LNCAP (cell line): ENCODE measurements around the gene SIPA1L2.

Experiments
- TF ChIP-seq, protein P1 (sequence below): fragments of 450-650 bp; IDR thresholded peaks from 2 replicates; pipeline ENCODE4 v1.5.1; 2017; ENCODE audit warnings: mild to moderate bottlenecking

SIPA1L2 gene

DNA sequence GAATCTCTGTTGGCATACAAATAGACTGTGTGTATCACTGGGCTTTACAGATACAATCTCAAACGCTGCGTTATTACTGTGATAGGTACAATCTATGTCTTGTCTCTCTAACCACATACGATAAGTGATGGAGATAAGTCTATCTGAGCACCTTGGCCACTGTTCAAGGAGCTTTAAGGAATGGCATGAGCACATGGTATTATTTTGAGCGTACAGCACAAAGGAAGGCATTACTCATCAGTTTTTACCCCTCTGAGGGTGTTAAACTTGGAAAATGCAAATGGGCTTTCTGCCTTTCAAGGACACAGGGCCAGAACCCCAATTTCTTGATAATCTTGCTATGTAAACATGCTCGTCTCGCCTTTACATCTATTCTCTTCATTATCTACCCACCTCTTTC, 11.6 kb upstream of the SIPA1L2 start:
- TF ChIP-seq, protein P1, sequence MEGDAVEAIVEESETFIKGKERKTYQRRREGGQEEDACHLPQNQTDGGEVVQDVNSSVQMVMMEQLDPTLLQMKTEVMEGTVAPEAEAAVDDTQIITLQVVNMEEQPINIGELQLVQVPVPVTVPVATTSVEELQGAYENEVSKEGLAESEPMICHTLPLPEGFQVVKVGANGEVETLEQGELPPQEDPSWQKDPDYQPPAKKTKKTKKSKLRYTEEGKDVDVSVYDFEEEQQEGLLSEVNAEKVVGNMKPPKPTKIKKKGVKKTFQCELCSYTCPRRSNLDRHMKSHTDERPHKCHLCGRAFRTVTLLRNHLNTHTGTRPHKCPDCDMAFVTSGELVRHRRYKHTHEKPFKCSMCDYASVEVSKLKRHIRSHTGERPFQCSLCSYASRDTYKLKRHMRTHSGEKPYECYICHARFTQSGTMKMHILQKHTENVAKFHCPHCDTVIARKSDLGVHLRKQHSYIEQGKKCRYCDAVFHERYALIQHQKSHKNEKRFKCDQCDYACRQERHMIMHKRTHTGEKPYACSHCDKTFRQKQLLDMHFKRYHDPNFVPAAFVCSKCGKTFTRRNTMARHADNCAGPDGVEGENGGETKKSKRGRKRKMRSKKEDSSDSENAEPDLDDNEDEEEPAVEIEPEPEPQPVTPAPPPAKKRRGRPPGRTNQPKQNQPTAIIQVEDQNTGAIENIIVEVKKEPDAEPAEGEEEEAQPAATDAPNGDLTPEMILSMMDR: no peak

DNA sequence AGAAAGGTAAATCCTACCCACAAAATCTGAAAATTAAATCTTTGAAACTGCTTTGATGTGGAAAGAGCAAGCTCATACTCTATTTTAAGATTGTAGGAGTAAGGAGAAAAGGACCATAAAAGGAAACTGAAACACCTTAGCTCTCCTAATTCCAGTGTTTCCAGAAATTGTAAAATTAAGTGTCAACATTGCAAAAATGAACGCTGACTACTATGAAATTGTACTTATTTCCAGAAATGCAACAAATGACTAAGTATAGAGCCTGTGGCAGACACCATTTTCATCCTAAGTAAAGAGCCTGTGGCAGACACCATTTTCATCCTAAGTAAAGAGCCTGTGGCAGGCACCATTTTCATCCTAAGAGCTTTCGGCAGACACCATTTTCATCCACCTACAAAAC, 6.9 kb upstream of the SIPA1L2 start:
- TF ChIP-seq, protein P1: no peak

DNA sequence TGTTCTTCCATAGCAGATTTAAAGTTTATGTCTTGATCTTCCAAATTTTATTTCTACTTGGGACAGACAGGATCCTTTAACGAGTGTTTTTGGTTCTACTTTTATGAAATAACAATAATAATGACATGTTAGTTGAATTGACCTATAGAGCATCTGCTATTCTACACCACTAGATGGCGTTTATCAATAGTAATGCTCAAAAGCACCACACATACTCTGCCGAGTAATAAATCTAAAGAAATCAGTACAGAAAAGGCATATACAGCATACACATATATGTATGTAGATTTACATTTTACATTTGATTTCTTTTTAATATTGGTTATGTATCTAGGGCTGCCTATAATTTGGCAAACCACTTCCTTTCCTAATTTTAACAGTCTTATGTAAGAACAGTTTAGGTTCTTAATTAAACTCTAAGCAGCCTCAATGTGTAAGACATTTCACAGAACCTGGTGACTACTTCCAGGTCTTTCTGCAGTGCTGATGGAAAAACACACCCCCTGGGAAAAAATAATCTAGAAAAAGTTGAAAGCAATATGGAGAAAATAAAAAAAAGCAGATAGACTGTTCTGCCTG, 5.9 kb upstream of the SIPA1L2 start:
- TF ChIP-seq, protein P1: peak; percentile 91

DNA sequence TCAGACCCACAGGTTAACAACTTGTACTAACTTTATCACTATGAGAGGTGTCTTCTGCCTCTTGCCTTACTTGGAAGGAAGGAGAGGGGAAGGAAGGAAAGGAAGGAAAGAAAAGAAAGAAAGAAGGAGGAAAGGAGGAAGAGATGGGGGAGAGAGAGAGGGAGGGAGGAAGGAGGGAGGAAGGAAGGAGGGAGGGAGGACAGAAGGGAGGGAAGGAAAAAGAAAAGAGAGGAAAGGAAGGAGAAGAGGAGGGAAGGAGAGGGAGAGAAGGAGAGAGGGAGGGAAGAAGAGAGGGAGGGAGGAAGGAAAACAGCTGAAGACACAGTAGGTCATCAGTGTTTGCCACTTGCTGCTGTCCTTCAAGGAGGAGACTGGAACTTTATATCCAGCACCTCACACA, 5.3 kb upstream of the SIPA1L2 start:
- TF ChIP-seq, protein P1: no peak

DNA sequence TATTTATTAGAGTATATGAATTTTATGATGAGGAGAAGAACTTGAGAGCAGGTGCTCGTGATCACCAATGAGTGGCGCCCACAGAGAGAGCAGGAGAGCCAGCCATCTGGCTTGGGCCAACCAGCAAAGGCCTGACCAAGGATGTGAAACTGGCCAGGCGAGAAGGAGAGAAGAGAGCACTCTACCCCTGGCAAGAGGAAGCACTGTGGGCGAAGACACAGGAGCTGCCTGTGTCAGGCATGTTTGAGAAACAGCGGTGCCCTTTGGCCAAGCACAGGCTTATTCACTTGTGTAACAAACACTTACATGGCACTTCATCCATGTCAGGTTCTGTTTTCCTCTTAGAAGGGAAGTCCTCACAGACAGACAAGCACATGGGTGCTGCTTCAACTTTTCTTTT, 4.2 kb upstream of the SIPA1L2 start:
- TF ChIP-seq, protein P1: no peak

DNA sequence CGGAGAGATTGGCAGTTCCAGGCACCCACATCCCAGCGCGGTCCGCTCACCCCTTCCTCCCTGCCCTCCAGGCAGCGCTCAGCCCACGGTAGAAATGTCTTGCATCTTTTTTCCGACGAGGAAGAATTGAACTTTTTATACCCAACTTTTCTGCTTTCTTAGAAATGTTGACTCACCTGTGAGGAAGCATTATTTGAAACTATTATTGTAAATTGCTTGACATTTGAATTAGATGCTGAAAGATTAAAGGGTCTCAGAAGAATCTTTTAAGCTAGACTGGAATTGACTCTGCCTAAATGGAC, 912 bp upstream of the SIPA1L2 start:
- TF ChIP-seq, protein P1: peak; percentile 5; the same call in 1 of the 2 replicates

DNA sequence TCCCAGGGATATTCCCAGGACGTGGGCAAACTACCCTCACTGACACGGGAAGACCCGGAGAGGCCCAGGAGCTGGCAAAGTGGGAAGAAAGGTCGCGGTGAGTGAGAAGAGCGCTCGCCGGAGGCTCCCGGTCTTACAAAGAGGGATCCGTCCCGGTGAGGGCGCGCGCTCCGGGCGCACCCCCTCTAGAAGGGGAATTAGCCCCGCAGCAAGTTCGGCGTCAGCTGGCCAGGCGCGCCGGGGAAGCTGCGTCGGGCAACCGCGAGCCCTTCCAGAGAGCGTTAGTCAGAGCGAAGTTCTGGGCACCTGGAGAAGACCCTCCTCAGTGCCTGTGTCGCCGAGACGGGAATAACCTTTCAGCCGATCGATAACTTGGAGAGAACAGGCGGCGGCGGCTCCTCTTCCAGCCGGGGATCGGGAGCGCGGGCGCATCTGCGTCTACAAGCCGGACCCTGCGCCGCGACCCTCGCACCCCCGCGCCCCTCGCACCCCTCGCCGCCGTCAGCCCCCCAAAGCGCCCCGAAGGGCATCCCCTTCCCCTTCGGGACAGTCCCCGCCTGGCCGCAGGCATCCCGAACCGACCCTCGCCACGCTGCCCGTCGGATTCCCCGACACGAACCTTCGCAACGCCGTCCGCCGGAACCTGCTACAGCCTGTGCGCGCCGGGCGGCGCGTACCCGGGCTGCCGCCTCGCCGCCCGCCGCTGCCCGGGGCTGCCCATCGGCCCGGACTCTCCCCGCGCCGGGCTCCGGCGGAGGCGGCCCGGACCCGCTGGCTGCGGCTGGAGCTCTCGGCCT, 485 bp downstream of the SIPA1L2 start:
- TF ChIP-seq, protein P1: no peak
